Vagina (tissue), 2 donors: ENCODE measurements around the gene TWIST2.

Source experiments
- POLR2A ChIP-seq, 2 donors: fragments of 450-650 bp; IDR thresholded peaks; one replicate each; pipeline ENCODE4 v1.6.1; 2017; ENCODE audit warnings: antibody characterized with exemption in 2 of 2, mild to moderate bottlenecking in 2 of 2, moderate library complexity in 2 of 2
- TF ChIP-seq, protein P1 (sequence below), 3 experiments: fragments of 450-650 bp in 2 of 3; fragments of 200-600 bp in 1 of 3; sonication (generic) in 1 of 3; IDR thresholded peaks; one replicate each; pipeline ENCODE4 v1.5.1; 2017 to 2019; ENCODE audit warnings: antibody characterized with exemption in 3 of 3, mild to moderate bottlenecking in 2 of 3, moderate library complexity in 2 of 3

DNA sequence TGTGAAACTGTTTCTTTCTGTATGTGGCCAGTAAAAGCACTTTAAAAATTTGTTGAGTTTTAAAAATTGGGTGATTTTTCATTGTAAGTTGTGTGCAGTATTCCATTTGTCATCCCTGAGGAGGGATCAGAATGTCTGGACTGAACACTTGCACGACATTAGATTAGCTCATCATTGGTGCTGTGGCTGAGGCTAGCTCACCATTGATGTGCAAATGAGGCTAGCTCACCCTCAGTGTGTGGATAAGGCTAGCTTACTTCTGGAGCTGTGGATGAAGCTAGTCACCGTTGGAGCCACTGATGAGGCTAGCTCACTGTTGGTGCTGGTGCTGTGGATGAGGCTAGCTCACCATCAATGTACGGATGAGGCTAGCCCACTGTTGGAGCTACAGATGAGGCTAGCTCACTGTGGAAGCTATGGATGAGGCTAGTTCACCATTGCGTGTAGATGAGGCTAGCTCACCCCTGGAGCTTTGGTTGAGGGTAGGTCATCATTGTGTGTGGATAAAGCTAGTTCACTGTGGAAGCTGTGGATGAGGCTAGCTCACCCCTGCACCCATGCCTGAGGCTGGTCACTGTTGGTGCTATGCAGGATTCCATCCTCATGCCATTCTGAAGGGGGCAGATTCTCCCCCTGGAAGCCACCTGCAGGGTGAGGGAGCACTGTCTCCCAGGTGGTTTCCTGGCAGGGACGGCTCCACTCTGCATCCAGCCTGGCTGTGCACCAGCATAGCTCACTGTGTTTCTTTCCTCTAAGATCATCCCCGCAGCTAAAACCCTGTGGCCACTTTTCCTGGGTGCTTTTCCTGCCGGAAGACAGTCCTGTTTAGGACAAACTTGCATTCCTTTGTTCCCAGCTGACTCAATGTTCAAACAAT is 101.1 kb downstream of the TWIST2 start:
- TF ChIP-seq POLR2A (IDR thresholded peaks at IDR 0.05): no peak
- TF ChIP-seq, protein P1, sequence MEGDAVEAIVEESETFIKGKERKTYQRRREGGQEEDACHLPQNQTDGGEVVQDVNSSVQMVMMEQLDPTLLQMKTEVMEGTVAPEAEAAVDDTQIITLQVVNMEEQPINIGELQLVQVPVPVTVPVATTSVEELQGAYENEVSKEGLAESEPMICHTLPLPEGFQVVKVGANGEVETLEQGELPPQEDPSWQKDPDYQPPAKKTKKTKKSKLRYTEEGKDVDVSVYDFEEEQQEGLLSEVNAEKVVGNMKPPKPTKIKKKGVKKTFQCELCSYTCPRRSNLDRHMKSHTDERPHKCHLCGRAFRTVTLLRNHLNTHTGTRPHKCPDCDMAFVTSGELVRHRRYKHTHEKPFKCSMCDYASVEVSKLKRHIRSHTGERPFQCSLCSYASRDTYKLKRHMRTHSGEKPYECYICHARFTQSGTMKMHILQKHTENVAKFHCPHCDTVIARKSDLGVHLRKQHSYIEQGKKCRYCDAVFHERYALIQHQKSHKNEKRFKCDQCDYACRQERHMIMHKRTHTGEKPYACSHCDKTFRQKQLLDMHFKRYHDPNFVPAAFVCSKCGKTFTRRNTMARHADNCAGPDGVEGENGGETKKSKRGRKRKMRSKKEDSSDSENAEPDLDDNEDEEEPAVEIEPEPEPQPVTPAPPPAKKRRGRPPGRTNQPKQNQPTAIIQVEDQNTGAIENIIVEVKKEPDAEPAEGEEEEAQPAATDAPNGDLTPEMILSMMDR (IDR thresholded peaks at IDR 0.05): no peak
